Brain microvascular endothelial cell (primary cell): ENCODE results near the gene MEGF11.

Experiments
- DNase-seq: peaks from one replicate; pipeline ENCODE4 v3.0.0-alpha.2; 2020
- H3K27ac ChIP-seq: fragments of 250-450 bp; sonication (Bioruptor Pico); 2 replicates; pipeline ENCODE4 v1.5.1; 2020; ENCODE audit warnings: mild to moderate bottlenecking, moderate library complexity
- H3K27me3 ChIP-seq: fragments of 250-450 bp; sonication (Bioruptor Pico); replicated peaks from 2 replicates; pipeline ENCODE4 v1.5.1; 2020; ENCODE audit warnings: mild to moderate bottlenecking
- H3K36me3 ChIP-seq: fragments of 250-450 bp; sonication (Bioruptor Pico); replicated peaks from 2 replicates; pipeline ENCODE4 v1.5.1; 2020; ENCODE audit warnings: mild to moderate bottlenecking
- H3K4me3 ChIP-seq: 2 replicates; pipeline ENCODE4 v1.5.1; 2011; ENCODE audit warnings: low read depth, mild to moderate bottlenecking, control low read depth, low read length, moderate library complexity
- in situ Hi-C: cut with HindIII; loops from 2 replicates; pipeline ENCODE4 v1.10.0; 2017; ENCODE audit warnings: low sequenced_read_pairs, low pct_ligation_motif_present
- TF ChIP-seq, protein P1 (sequence below): IDR thresholded peaks from 2 replicates; pipeline ENCODE4 v1.5.1; 2011; ENCODE audit warnings: low read depth, mild to moderate bottlenecking, moderate library complexity, low read length, control low read depth, inconsistent platforms; ENCODE audit errors: missing control alignments

MEGF11 gene

DNA sequence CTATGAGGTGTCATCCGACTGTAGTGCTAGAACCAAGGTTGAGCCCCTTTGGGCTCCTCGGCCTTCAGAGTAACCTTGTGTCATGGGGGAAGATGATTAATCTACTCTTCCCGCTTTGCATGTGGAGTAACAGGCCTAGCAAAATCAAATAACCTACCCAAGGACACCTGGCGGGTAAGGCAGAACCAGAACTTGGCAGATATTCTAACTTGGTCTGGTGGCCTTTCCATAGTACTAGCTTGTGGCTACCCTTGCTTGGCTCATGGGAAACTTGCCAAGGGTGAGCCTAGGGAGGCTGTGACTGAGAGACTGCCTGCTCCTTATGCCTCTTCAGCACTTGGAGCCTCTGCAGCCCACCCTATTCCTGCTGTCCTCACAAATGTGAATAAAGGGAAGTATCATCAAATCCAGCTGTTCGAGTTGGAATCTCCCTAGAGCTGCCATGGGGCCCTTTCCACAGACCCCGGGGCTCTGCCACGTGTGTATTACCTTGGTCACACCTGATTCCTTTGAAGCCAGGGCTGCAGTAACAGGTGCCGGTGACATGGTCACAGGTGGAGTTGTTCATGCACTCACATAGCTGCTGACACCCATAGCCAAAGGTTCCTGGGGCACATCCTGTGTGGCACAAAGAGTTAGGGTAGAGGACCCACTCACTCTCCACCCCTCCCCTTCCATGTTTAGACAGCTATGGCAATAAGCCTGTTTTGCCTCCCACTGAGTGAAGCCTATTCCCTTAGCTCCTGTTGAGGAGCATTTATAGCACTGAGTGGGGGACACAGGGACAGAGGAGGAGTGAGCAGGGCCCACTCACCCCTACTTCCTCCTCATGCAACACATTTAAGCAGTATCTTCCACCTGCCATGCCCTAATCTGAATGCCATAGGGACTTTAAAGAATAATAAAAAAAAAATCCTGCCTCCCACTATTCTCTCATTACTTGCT lies 338.3 kb downstream of the MEGF11 start:
- in situ Hi-C loops: no loop called here
- peaks cover 12% of the 10 kb centered on the region for H3K36me3 ChIP-seq
- DNase-seq: no peak

DNA sequence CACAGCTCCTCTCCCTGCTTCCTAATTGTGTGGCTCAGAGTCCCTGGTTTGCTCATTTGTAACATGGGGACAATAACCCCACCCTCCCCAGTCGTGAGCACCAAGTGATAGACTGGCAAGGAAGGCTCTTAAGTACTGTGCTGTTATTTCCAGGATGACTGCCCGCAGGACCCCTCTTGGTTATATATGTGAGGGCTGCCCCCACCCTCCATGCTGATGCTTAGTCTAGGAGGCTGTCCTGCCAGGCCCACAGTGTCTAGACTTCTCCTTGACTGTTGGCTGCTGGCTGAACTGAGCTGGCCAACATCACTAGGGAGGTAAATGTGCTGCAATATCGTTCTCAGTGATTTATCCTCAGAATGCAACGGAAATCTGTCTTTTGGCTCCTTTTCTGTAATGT lies 339.2 kb downstream of the MEGF11 start:
- Histone ChIP-seq H3K4me3 (no peak overlapping the region), H3K36me3 (peaks cover 12% of the 10 kb centered on the region), H3K27ac (no peak overlapping the region), H3K27me3 (no peaks in the 10 kb centered on the region)
- in situ Hi-C loops: no loop called here
- TF ChIP-seq, protein P1, sequence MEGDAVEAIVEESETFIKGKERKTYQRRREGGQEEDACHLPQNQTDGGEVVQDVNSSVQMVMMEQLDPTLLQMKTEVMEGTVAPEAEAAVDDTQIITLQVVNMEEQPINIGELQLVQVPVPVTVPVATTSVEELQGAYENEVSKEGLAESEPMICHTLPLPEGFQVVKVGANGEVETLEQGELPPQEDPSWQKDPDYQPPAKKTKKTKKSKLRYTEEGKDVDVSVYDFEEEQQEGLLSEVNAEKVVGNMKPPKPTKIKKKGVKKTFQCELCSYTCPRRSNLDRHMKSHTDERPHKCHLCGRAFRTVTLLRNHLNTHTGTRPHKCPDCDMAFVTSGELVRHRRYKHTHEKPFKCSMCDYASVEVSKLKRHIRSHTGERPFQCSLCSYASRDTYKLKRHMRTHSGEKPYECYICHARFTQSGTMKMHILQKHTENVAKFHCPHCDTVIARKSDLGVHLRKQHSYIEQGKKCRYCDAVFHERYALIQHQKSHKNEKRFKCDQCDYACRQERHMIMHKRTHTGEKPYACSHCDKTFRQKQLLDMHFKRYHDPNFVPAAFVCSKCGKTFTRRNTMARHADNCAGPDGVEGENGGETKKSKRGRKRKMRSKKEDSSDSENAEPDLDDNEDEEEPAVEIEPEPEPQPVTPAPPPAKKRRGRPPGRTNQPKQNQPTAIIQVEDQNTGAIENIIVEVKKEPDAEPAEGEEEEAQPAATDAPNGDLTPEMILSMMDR: no peak
- no peak for DNase-seq

More for the DNA sequence above, 338.3 kb downstream of the MEGF11 start:
- H3K27me3 ChIP-seq: no peaks in the 10 kb centered on the region
- TF ChIP-seq, protein P1: no peak
- no peak overlapping the region for H3K27ac ChIP-seq
- H3K4me3 ChIP-seq: no peak overlapping the region

DNA sequence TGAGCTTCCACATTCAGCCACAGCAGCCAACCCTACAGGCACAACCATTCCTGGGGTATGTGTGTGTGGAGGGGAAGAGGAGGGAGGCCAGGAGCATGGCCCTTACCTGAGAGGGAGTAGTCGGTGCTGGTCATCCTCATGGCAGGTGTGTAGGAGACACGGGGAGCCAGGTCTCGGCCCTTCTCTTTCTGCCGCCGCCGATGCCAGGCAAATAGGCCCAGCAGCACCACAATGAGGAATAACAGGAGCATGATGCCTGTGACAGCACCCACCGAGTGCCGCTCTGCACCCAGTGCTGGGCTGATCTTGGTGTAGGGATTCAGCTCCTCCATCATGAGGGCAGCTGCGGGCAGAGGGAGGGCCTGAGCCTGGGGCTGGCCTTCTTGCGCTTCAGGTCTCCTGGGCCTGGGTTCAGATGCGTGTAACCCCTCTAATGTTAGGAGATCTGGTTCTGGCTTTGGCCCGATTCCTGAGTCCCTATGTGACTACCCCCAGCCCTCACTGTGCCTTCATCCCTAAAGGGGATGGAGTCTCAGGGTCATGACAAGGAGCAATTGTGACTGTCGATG lies 339.8 kb downstream of the MEGF11 start:
- Histone ChIP-seq H3K36me3 (peaks cover 12% of the 10 kb centered on the region), H3K4me3 (no peak overlapping the region), H3K27me3 (no peaks in the 10 kb centered on the region), H3K27ac (no peak overlapping the region)
- TF ChIP-seq, protein P1: no peak
- no peak for DNase-seq
- in situ Hi-C loops: no loop called here

DNA sequence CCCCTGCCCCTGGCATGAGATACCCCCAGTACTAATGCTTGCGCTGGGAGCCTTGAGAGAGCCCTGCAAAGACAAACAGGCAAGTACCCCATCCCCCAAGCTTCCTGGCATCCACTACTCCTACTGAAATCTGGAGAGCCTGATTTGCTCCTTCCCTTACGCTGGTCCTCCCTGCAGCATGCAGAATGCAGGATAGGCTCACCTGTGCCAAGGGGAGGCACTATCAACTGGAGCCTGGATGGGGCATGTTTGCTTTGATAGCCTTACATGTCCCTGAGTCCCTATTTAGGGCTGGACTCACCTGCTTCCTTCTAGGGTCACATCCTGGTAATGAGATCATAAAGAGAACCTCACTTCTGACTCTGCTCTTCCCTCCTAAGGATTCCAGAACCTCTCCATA lies 341.3 kb downstream of the MEGF11 start:
- Histone ChIP-seq H3K27ac (no peak overlapping the region), H3K27me3 (no peaks in the 10 kb centered on the region), H3K36me3 (peaks cover 19% of the 10 kb centered on the region), H3K4me3 (no peak overlapping the region)
- in situ Hi-C loops: no loop called here
- no peak for DNase-seq
- TF ChIP-seq, protein P1: no peak

DNA sequence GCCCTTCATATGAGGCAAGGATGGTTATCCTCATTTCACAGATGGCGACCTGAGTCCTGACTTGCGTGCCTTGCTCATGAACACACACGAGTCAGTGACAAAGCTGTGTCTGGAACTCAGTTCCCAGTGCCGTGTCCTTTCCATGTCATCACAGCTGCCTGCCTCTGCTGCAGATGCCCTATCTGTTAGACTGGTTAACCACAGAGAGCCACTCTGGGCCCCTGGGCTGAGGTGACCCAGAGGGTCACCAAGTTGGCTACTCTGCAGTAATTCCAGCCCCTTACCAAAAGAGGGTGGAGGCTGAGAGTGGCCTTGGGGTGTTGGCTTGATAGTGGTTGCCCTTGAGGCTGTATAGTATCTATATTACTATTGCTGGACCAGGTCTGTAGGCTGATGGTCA lies 343.2 kb downstream of the MEGF11 start:
- Histone ChIP-seq H3K27me3 (no peaks in the 10 kb centered on the region), H3K4me3 (no peak overlapping the region), H3K36me3 (peaks cover 21% of the 10 kb centered on the region), H3K27ac (no peak overlapping the region)
- TF ChIP-seq, protein P1: no peak
- in situ Hi-C loops: no loop called here
- no peak for DNase-seq
